NCI-H526 treated with DMSO at 0.1 percent for 48 hours (cell line): ENCODE data around the gene SLC38A4.
"Not testable (repeated sequence)": the region's sequence is repeated elsewhere in the genome, so short reads cannot be mapped to it uniquely, and the experiment has no call there.

Experiments used
- DNase-seq: peaks from one replicate; lab custom pipeline; 2025; lab: John Stamatoyannopoulos, UW

SLC38A4 gene

GRCh38 chr12:46775796-46776195, 50.0 kb downstream of the SLC38A4 start:
- DNase-seq, result no peak

- DNase-seq, result no peak
These were observed 51.5 kb downstream of the SLC38A4 start for GRCh38 chr12:46774322-46774633.

GRCh38 chr12:46773586-46774321, 52.0 kb downstream of the SLC38A4 start:
- DNase-seq, result no peak

GRCh38 chr12:46771268-46771827, 54.4 kb downstream of the SLC38A4 start:
- no peak for DNase-seq

GRCh38 chr12:46770501-46771183, 55.2 kb downstream of the SLC38A4 start:
- DNase-seq, result no peak

GRCh38 chr12:46764005-46764404, 61.8 kb downstream of the SLC38A4 start:
- no peak for DNase-seq

- no peak for DNase-seq
These were observed 62.6 kb downstream of the SLC38A4 start for GRCh38 chr12:46763230-46763629.

GRCh38 chr12:46754550-46754949, 71.2 kb downstream of the SLC38A4 start:
- no peak for DNase-seq

GRCh38 chr12:46752396-46752795, 73.4 kb downstream of the SLC38A4 start:
- no peak for DNase-seq

GRCh38 chr12:46751173-46751572, 74.6 kb downstream of the SLC38A4 start:
- no peak for DNase-seq

GRCh38 chr12:46749322-46749721, 76.5 kb downstream of the SLC38A4 start:
- DNase-seq, result no peak

GRCh38 chr12:46744283-46744682, 81.5 kb downstream of the SLC38A4 start:
- DNase-seq, result no peak

- no peak for DNase-seq
These were observed 82.3 kb downstream of the SLC38A4 start for GRCh38 chr12:46743456-46743855.

- not testable (repeated sequence) for DNase-seq
These were observed 83.5 kb downstream of the SLC38A4 start for GRCh38 chr12:46742271-46742670.

GRCh38 chr12:46725332-46725731, 100.5 kb downstream of the SLC38A4 start:
- DNase-seq, result no peak

GRCh38 chr12:46723629-46724419, 102.0 kb downstream of the SLC38A4 start:
- DNase-seq, result no peak

GRCh38 chr12:46722394-46723185, 103.2 kb downstream of the SLC38A4 start:
- no peak for DNase-seq

GRCh38 chr12:46718495-46718894, 107.3 kb downstream of the SLC38A4 start:
- no peak for DNase-seq

GRCh38 chr12:46717868-46718267, 107.9 kb downstream of the SLC38A4 start:
- DNase-seq, result no peak

- no peak for DNase-seq
These were observed 108.6 kb downstream of the SLC38A4 start for GRCh38 chr12:46717159-46717558.
